ENCODE measurements around the gene PGS1. TPM values are rescaled to one million over a fixed set of nuclear protein-coding genes. Genes with fewer than 3 reads are reported as not detected.

The PGS1 gene, protein sequence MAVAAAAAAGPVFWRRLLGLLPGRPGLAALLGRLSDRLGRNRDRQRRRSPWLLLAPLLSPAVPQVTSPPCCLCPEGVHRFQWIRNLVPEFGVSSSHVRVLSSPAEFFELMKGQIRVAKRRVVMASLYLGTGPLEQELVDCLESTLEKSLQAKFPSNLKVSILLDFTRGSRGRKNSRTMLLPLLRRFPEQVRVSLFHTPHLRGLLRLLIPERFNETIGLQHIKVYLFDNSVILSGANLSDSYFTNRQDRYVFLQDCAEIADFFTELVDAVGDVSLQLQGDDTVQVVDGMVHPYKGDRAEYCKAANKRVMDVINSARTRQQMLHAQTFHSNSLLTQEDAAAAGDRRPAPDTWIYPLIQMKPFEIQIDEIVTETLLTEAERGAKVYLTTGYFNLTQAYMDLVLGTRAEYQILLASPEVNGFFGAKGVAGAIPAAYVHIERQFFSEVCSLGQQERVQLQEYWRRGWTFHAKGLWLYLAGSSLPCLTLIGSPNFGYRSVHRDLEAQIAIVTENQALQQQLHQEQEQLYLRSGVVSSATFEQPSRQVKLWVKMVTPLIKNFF
- 15.7 and 32.3 TPM in 2 replicates for total RNA-seq

GRCh38 chr17:78378225-78379130, at the start of gene PGS1:
Gene PGS1 (plus strand): TSS chr17:78378649. CDS start chr17:78378666, 17 bp downstream.

DNA sequence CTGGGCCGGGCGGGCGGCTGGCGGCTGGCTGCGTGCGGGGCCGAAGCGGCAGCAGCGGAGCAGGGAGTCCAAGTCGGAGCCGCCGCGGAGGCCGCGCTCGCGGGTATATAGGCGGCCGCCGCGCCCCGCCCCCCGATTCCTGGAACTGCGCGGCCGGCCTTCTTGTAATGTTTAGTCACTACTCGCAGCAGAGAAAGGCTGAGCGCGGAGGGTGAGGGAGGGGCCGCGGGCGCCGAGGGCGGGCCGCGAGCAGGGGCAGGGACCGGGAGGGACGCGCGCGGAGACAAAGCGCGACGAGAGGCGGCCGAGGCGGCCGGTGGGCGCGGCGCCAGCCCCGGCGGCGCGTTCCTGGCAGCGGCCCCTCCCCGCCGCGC, 18.5 kb upstream of the PGS1 start, which contains the start of gene SOCS3:
Gene SOCS3, minus strand, starts transcription at position 81 of the 374 bp plus-strand sequence. CDS start 982 bp downstream, outside the sequence.

Other genes starting within 250 kb of the PGS1 start
- gene TMC6, start 249.9 kb upstream of the PGS1 start, total RNA-seq, result 65.6 and 78.7 TPM in 2 replicates
- gene TMC8, start 247.9 kb upstream of the PGS1 start, total RNA-seq, result under 0.01 and 0.21 TPM in 2 replicates
- 0.34 and 0.93 TPM in 2 replicates for gene C17orf99, start 232.3 kb upstream of the PGS1 start, total RNA-seq
- 56.4 and 68.8 TPM in 2 replicates for gene SYNGR2, start 210.1 kb upstream of the PGS1 start, total RNA-seq
- gene TK1, start 191.6 kb upstream of the PGS1 start, total RNA-seq, result 0.78 and 1.4 TPM in 2 replicates
- 22.7 and 32.8 TPM in 2 replicates for gene AFMID, start 191.3 kb upstream of the PGS1 start, total RNA-seq
- gene BIRC5, start 164.4 kb upstream of the PGS1 start, total RNA-seq, result 0.14 and 1.0 TPM in 2 replicates
- not detected in 2 replicates for gene TMEM235, start 147.0 kb upstream of the PGS1 start, total RNA-seq
- 18.8 and 19.6 TPM in 2 replicates for gene SOCS3, start 18.6 kb upstream of the PGS1 start, total RNA-seq
- gene DNAH17, start 198.7 kb downstream of the PGS1 start, total RNA-seq, result under 0.01 and 0.07 TPM in 2 replicates